GM23338 (cell line): ENCODE measurements around the gene MFSD6. TPM values are rescaled to one million over a fixed set of nuclear protein-coding genes. Genes with fewer than 3 reads are reported as not detected.

Experiments
- ATAC-seq: fragments of 200-7000 bp; cut with Tn5 transposase; 3 replicates; pipeline ENCODE4 v1.9.1; 2020
- DNase-seq: peaks from one replicate; pipeline ENCODE4 v3.0.0-alpha.2; 2015; ENCODE audit warnings: low spot score
- H2AFZ ChIP-seq: fragments of 200-600 bp; sonication (generic); 2 replicates; pipeline ENCODE4 v1.8.0; 2016; ENCODE audit warnings: antibody characterized with exemption, mild to moderate bottlenecking, moderate library complexity
- H3F3A ChIP-seq: fragments of 200-600 bp; sonication (generic); replicated peaks from 2 replicates; pipeline ENCODE4 v1.8.0; 2017; ENCODE audit warnings: antibody characterized with exemption, mixed run types, low read depth
- H3K27ac ChIP-seq: fragments of 200-600 bp; sonication (generic); 2 replicates; pipeline ENCODE4 v1.6.1; 2016; ENCODE audit warnings: low read depth
- H3K27me3 ChIP-seq: fragments of 200-600 bp; sonication (generic); 2 replicates; pipeline ENCODE4 v1.8.0; 2016; ENCODE audit warnings: mild to moderate bottlenecking, mixed run types, moderate library complexity; ENCODE audit not compliant: insufficient read depth
- H3K36me3 ChIP-seq: fragments of 200-600 bp; sonication (generic); 2 replicates; pipeline ENCODE4 v1.8.0; 2016; ENCODE audit warnings: mild to moderate bottlenecking; ENCODE audit not compliant: insufficient read depth
- H3K4me1 ChIP-seq: fragments of 200-600 bp; sonication (generic); 2 replicates; pipeline ENCODE4 v1.8.0; 2016; ENCODE audit warnings: mild to moderate bottlenecking, moderate library complexity; ENCODE audit not compliant: insufficient read depth
- H3K4me2 ChIP-seq: fragments of 200-600 bp; sonication (generic); 2 replicates; pipeline ENCODE4 v1.7.1; 2017; ENCODE audit warnings: mixed run types
- H3K4me3 ChIP-seq: fragments of 200-600 bp; sonication (generic); 2 replicates; pipeline ENCODE4 v1.6.1; 2016; ENCODE audit warnings: mixed run types
- H3K79me2 ChIP-seq: fragments of 200-600 bp; sonication (generic); replicated peaks from 2 replicates; pipeline ENCODE4 v1.8.0; 2017; ENCODE audit warnings: mild to moderate bottlenecking; ENCODE audit not compliant: insufficient read depth
- H3K9me2 ChIP-seq: fragments of 200-600 bp; sonication (generic); 2 replicates; pipeline ENCODE4 v1.8.0; 2017; ENCODE audit not compliant: insufficient read depth
- H4K20me1 ChIP-seq: fragments of 200-600 bp; sonication (generic); replicated peaks from 2 replicates; pipeline ENCODE4 v1.8.0; 2017; ENCODE audit warnings: mild to moderate bottlenecking; ENCODE audit not compliant: insufficient read depth
- H3K27ac Mint-ChIP-seq: 2 replicates; pipeline ENCODE4 v1.8.0; 2020; ENCODE audit warnings: inconsistent platforms, mild to moderate bottlenecking, moderate library complexity, mixed read lengths
- H3K27me3 Mint-ChIP-seq: 3 replicates; pipeline ENCODE4 v1.8.0; 2022; ENCODE audit warnings: low read depth, mild to moderate bottlenecking, moderate library complexity, mixed read lengths, inconsistent platforms; ENCODE audit not compliant: insufficient read depth, poor library complexity
- H3K36me3 Mint-ChIP-seq: 3 replicates; pipeline ENCODE4 v1.8.0; 2021; ENCODE audit warnings: low read depth, mild to moderate bottlenecking, inconsistent platforms, moderate library complexity, mixed read lengths
- H3K4me1 Mint-ChIP-seq: 3 replicates; pipeline ENCODE4 v1.8.0; 2020; ENCODE audit warnings: mild to moderate bottlenecking, inconsistent platforms, mixed read lengths
- H3K4me3 Mint-ChIP-seq: 3 replicates; pipeline ENCODE4 v1.8.0; 2021; ENCODE audit warnings: moderate library complexity, mild to moderate bottlenecking, inconsistent platforms, mixed read lengths
- H3K9me3 Mint-ChIP-seq: 3 replicates; pipeline ENCODE4 v1.8.0; 2020; ENCODE audit warnings: moderate library complexity, mild to moderate bottlenecking, inconsistent platforms, mixed read lengths
- CREB1 ChIP-seq: fragments of 250-450 bp; sonication (Bioruptor Pico); IDR thresholded peaks from 2 replicates; pipeline ENCODE4 v1.5.0; 2020; ENCODE audit warnings: low read depth, mild to moderate bottlenecking, moderate library complexity
- CTCF ChIP-seq, 2 experiments: fragments of 200-600 bp in 1 of 2; sonication (generic) in 1 of 2; conservative IDR thresholded peaks; 2 replicates each; pipeline versions ENCODE4 v1.5.1 to v1.6.1; 2016 to 2017; ENCODE audit warnings: antibody characterized with exemption in 2 of 2, low read depth in 2 of 2, mild to moderate bottlenecking in 2 of 2, moderate library complexity in 1 of 2
- EZH2 ChIP-seq: fragments of 200-600 bp; sonication (generic); IDR thresholded peaks from one replicate; pipeline ENCODE4 v1.8.0; 2017; ENCODE audit warnings: antibody characterized with exemption, mild to moderate bottlenecking, low read depth; ENCODE audit not compliant: unreplicated experiment
- EZH2phosphoT487 ChIP-seq: fragments of 200-600 bp; sonication (generic); IDR thresholded peaks from one replicate; pipeline ENCODE4 v1.8.1; 2018; ENCODE audit warnings: antibody characterized with exemption; ENCODE audit not compliant: unreplicated experiment
- JUNB ChIP-seq: IDR thresholded peaks from one replicate; pipeline ENCODE4 v1.6.1; 2016; ENCODE audit warnings: antibody characterized with exemption; ENCODE audit not compliant: unreplicated experiment
- NANOG ChIP-seq: IDR thresholded peaks from 2 replicates; pipeline ENCODE4 v1.6.1; 2016; ENCODE audit warnings: antibody characterized with exemption, borderline replicate concordance
- POLR2AphosphoS5 ChIP-seq: IDR thresholded peaks from 2 replicates; pipeline ENCODE4 v1.6.1; 2016; ENCODE audit warnings: antibody characterized with exemption, low read depth
- REST ChIP-seq: IDR thresholded peaks from one replicate; pipeline ENCODE4 v1.6.1; 2018; ENCODE audit warnings: antibody characterized with exemption; ENCODE audit not compliant: unreplicated experiment
- STAT1 ChIP-seq: IDR thresholded peaks from one replicate; pipeline ENCODE4 v1.6.1; 2016; ENCODE audit warnings: antibody characterized with exemption; ENCODE audit not compliant: unreplicated experiment
- ZNF114 ChIP-seq: fragments of 250-450 bp; sonication (Bioruptor Pico); IDR thresholded peaks from 2 replicates; pipeline ENCODE4 v1.5.0; 2020; ENCODE audit warnings: mild to moderate bottlenecking, moderate library complexity
- ZNF331 ChIP-seq: fragments of 250-450 bp; sonication (Bioruptor Pico); IDR thresholded peaks from 2 replicates; pipeline ENCODE4 v1.5.0; 2020; ENCODE audit warnings: low read depth, mild to moderate bottlenecking, moderate library complexity
- ZNF462 ChIP-seq: fragments of 250-450 bp; sonication (Bioruptor Pico); IDR thresholded peaks from 2 replicates; pipeline ENCODE4 v1.5.0; 2020; ENCODE audit warnings: mild to moderate bottlenecking, moderate library complexity
- polyA plus RNA-seq: library from polyadenylated mRNA; unstranded; fragments of >200 nt; fragmentation: Nextera tagmentation; extraction: Ambion mirVana; gene quantifications from 2 replicates; pipeline ENCODE4 v1.2.1, GENCODE V29; 2016
- total RNA-seq: library from RNA; depleted of rRNA; stranded (reverse); fragments of >200 nt; shearing (Covaris generic); gene quantifications from 2 replicates; pipeline ENCODE4 v1.2.3, GENCODE V29; 2014
- TF ChIP-seq, protein P1 (sequence below): IDR thresholded peaks from 2 replicates; pipeline ENCODE4 v1.6.1; 2016; ENCODE audit warnings: antibody characterized with exemption

The MFSD6 gene
- total and polyA plus RNA-seq, 2 experiments from 2014 or later = 2.3 to 9.6 TPM

- H2AFZ ChIP-seq = peak overlapping the region; percentile 43; the same call in 1 of the 2 replicates
- no peak overlapping the region for H3K27ac ChIP-seq
- H3K27ac Mint-ChIP-seq = no peak overlapping the region
- H3F3A ChIP-seq = no peaks in the 10 kb centered on the region
- H3K9me3 Mint-ChIP-seq = no peaks in the 10 kb centered on the region
- no peak overlapping the region for H3K4me3 ChIP-seq
- peaks cover 2% of the 10 kb centered on the region for H3K27me3 Mint-ChIP-seq
- TF ChIP-seq JUNB (no peak), ZNF331 (CRISPR knock-in tag) (no peak), ZNF462 (no peak), NANOG (no peak), POLR2AphosphoS5 (no peak), EZH2phosphoT487 (no peak), STAT1 (no peak), REST (no peak), CREB1 (no peak), EZH2 (no peak), ZNF114 (CRISPR knock-in tag) (no peak), CTCF (conservative IDR thresholded peaks at IDR 0.05; ENCODE audit: low read depth in 2 of 2) (no peak)
- TF ChIP-seq, protein P1, sequence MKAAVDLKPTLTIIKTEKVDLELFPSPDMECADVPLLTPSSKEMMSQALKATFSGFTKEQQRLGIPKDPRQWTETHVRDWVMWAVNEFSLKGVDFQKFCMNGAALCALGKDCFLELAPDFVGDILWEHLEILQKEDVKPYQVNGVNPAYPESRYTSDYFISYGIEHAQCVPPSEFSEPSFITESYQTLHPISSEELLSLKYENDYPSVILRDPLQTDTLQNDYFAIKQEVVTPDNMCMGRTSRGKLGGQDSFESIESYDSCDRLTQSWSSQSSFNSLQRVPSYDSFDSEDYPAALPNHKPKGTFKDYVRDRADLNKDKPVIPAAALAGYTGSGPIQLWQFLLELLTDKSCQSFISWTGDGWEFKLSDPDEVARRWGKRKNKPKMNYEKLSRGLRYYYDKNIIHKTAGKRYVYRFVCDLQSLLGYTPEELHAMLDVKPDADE = no peak
- H3K79me2 ChIP-seq = no peaks in the 10 kb centered on the region
- no peak overlapping the region for H3K4me2 ChIP-seq
- peaks cover 7% of the 10 kb centered on the region; the same call in 1 of the 2 replicates for H3K4me1 ChIP-seq
- no peaks in the 10 kb centered on the region for H4K20me1 ChIP-seq
- H3K9me2 ChIP-seq = no peaks in the 10 kb centered on the region
- no peak for DNase-seq
- H3K4me3 Mint-ChIP-seq = no peak overlapping the region
- H3K27me3 ChIP-seq = no peaks in the 10 kb centered on the region
- H3K4me1 Mint-ChIP-seq = peaks cover 2% of the 10 kb centered on the region; the same call in 1 of the 3 replicates
- no peak for ATAC-seq
- H3K36me3 Mint-ChIP-seq = no peaks in the 10 kb centered on the region
- H3K36me3 ChIP-seq = no peaks in the 10 kb centered on the region
These were observed 27.2 kb upstream of the MFSD6 start for GRCh38 chr2:190380962-190381412.
